Naive thymus-derived CD8-positive, alpha-beta T cell (primary cell): Measurements from ENCODE around the gene DVL2. TPM values are rescaled to one million over a fixed set of nuclear protein-coding genes. Genes with fewer than 3 reads are reported as not detected.
"Not testable (repeated sequence)": the region's sequence is repeated elsewhere in the genome, so short reads cannot be mapped to it uniquely, and the experiment has no call there.

Source experiments
- ATAC-seq, 2 donors: fragments of 150-1000 bp; cut with Tn5 transposase in 1 of 2; sonication (Bioruptor Pico), chemical (Tn5 transposase) in 1 of 2; 1 replicate in 1 of 2; 2 replicates in 1 of 2; pipeline ENCODE4 v1.10.0; 2021; ENCODE audit warnings: mild to moderate bottlenecking in 2 of 2, moderate library complexity in 2 of 2
- POLR2A ChIA-PET: fragments of 350-600 bp; sonication (Branson Sonifier 250); formaldehyde crosslinking; loops from one replicate; lab custom pipeline; 2021; ENCODE audit warnings: antibody characterized with exemption; lab: Charles Lee
- DNase-seq, 10 donors: peaks; one replicate each; pipeline versions ENCODE4 v3.0.0 to v3.0.0-alpha.2; 2020 to 2022
- H3K27ac Mint-ChIP-seq, 10 donors: one replicate each; pipeline ENCODE4 v1.8.0; 2020 to 2022; ENCODE audit warnings: mild to moderate bottlenecking in 10 of 10, mixed read lengths in 10 of 10, moderate library complexity in 4 of 10, inconsistent platforms in 1 of 10
- H3K27me3 Mint-ChIP-seq, 5 donors: one replicate each; pipeline ENCODE4 v1.8.0; 2021 to 2022; ENCODE audit warnings: mixed read lengths in 5 of 5
- H3K36me3 Mint-ChIP-seq, 3 donors: one replicate each; pipeline ENCODE4 v1.8.0; 2020 to 2022; ENCODE audit warnings: mixed read lengths in 3 of 3, mild to moderate bottlenecking in 2 of 3, inconsistent platforms in 1 of 3
- H3K4me1 Mint-ChIP-seq, 4 donors: one replicate each; pipeline ENCODE4 v1.8.0; 2021 to 2022; ENCODE audit warnings: mixed read lengths in 4 of 4
- H3K4me3 Mint-ChIP-seq, 10 donors: one replicate each; pipeline ENCODE4 v1.8.0; 2020 to 2022; ENCODE audit warnings: mild to moderate bottlenecking in 10 of 10, mixed read lengths in 10 of 10, moderate library complexity in 6 of 10, inconsistent platforms in 1 of 10
- H3K9me3 Mint-ChIP-seq, 9 donors: one replicate each; pipeline ENCODE4 v1.8.0; 2020 to 2022; ENCODE audit warnings: mixed read lengths in 9 of 9, mild to moderate bottlenecking in 3 of 9, inconsistent platforms in 1 of 9, moderate library complexity in 1 of 9
- polyA plus RNA-seq, 3 donors: library from polyadenylated mRNA; unstranded; fragments of 300-500 nt; fragmentation: Illumina TruSeq; gene quantifications; one replicate each; pipeline ENCODE4 v1.2.3, GENCODE V29; 2021
- total RNA-seq, 8 experiments: library from RNA in 2 of 8; stranded (reverse) in 2 of 8; gene quantifications; one replicate each; pipeline ENCODE4 v1.2.3 and lab custom pipeline; 2021 to 2026

DVL2 gene
- total and polyA plus RNA-seq, 5 experiments from 2014 or later = 19.3 to 81.5 (median 26.5) TPM

DNA sequence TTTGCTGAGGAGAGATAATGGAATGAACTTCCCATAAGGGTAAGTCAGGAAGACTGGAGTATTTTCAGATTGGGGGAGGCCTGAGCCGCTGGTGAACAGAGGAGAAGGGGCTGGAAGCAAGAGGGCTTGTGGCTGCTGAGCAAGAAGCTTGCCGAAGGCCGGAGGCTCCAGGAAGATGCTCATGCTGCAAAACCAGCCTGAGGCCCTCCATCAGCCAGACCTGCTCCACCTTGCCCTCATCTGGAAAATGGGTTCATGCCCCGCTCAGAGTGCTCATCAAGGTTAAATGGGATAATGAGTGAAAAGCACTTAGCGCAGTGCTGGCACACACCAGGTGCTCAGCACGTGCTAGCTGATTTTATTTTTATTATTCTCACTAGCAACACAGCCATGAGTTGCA lies 49.7 kb downstream of the DVL2 start:
- POLR2A ChIA-PET = interaction anchor here (0.6 kb wide), 1 partner anchor 129 kb away, joined by 3 read pairs; no protein-coding TSS in a partner anchor
- peak in 1 of 10 donors; percentile 31 for DNase-seq
- Mint-ChIP-seq H3K4me1 (peaks cover 4 to 7% (median 5%) of the 10 kb centered on the region in 4 donors), H3K4me3 (no peak overlapping the region), H3K27ac (no peak overlapping the region), H3K36me3 (peaks cover 0 to 1% (median 0%) of the 10 kb centered on the region in 3 donors), H3K27me3 (no peaks in the 10 kb centered on the region), H3K9me3 (no peaks in the 10 kb centered on the region)
- no peak for ATAC-seq

DNA sequence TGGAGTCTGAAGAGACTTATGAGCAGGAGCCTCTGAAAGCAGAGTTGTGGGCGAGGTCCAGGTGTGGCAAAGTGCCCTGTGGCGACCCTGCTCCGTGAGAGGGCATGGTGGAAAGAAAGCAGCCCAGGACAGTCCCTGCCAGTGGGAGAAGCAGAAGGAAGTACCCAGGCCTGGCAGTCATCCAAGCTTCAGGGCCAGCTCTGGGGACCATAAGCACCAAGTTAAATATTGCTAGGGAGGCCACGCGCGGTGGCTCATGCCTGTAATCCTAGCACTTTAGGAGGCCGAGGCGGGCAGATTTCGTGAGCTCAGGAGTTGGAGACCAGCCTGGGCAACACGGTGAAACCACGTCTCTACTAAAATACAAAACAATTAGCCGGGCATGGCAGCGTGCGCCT lies 50.2 kb downstream of the DVL2 start:
- Mint-ChIP-seq H3K27ac (peak overlapping the region in 1 of 10 donors; percentile 17), H3K4me3 (no peak overlapping the region), H3K4me1 (peaks cover 4 to 7% (median 5%) of the 10 kb centered on the region in 4 donors), H3K27me3 (peaks cover 0 to 1% (median 0%) of the 10 kb centered on the region in 5 donors), H3K36me3 (no peaks in the 10 kb centered on the region), H3K9me3 (no peaks in the 10 kb centered on the region)
- POLR2A ChIA-PET = no interaction called here
- DNase-seq (peak in 1 of 10 donors; percentile 9), ATAC-seq (no peak)

DNA sequence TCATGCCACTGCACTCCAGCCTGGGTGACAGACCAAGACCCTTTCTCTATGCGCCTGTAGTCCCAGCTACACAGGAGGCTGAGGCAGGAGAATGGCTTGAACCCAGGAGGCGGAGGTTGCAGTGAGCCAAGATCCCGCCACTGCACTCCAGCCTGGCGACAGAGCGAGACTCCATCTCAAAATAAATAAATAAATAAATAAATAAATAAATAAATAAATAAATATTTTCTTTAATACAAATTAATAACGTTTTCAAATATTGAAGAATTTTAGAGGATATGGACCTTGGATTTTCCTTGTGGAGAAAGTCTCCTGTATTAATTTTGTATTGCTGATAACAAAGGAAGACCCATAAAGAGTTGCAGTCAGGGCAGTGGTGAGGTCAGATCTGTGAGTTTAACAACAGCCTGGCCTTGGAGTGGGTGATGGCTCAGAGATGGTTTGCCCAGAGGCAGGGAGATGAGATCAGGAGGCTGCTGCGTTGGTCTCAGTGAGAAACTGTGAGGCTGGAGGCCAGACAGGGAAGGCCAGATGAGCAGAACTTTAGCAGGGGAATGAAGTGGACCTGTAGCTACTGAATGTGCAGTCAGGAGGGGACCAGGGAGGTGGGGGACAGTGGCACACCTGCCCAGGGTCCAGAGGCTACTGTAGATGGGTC lies 50.8 kb downstream of the DVL2 start:
- H3K4me1 Mint-ChIP-seq = peaks cover 4 to 7% (median 5%) of the 10 kb centered on the region in 4 donors
- H3K27ac Mint-ChIP-seq = peak overlapping the region in 1 of 10 donors; percentile 17
- no peaks in the 10 kb centered on the region for H3K9me3 Mint-ChIP-seq
- peak in 1 of 10 donors; percentile 21 for DNase-seq
- ATAC-seq = no peak
- H3K27me3 Mint-ChIP-seq = peaks cover 0 to 1% (median 0%) of the 10 kb centered on the region in 5 donors
- no peaks in the 10 kb centered on the region for H3K36me3 Mint-ChIP-seq
- H3K4me3 Mint-ChIP-seq = no peak overlapping the region
- POLR2A ChIA-PET = interaction anchor here (0.7 kb wide), 1 partner anchor 114 kb away, joined by 3 read pairs; no protein-coding TSS in a partner anchor

DNA sequence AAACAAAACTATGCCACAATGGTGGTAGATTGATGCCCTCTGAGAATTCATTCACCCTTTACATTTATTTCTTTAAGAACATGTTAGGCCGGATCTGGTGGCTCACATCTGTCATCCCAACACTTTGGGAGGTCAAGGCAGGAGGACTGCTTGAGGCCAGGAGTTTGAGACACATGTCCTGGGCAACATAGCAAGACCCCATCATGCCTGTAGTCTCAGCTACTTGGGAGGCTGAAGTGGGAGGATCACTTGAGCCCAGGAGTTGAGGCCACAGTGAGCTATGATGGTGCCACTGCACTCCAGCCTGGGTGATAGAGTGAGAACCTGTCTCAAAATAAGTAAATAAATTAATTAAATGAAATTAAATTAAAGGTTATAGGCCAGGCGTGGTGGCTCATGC lies 52.2 kb downstream of the DVL2 start:
- POLR2A ChIA-PET = interaction anchor here (1.1 kb wide), 1 partner anchor 9 kb away, joined by 3 read pairs; no protein-coding TSS in a partner anchor
- not testable (repeated sequence) for ATAC-seq, H3K4me3 Mint-ChIP-seq, H3K9me3 Mint-ChIP-seq, H3K27ac Mint-ChIP-seq, H3K36me3 Mint-ChIP-seq
- peaks cover 0 to 10% (median 4%) of the 10 kb centered on the region in 5 donors for H3K27me3 Mint-ChIP-seq
- peak in 1 of 10 donors; percentile 31 for DNase-seq
- peaks cover 12 to 16% (median 16%) of the 10 kb centered on the region in 4 donors for H3K4me1 Mint-ChIP-seq

DNA sequence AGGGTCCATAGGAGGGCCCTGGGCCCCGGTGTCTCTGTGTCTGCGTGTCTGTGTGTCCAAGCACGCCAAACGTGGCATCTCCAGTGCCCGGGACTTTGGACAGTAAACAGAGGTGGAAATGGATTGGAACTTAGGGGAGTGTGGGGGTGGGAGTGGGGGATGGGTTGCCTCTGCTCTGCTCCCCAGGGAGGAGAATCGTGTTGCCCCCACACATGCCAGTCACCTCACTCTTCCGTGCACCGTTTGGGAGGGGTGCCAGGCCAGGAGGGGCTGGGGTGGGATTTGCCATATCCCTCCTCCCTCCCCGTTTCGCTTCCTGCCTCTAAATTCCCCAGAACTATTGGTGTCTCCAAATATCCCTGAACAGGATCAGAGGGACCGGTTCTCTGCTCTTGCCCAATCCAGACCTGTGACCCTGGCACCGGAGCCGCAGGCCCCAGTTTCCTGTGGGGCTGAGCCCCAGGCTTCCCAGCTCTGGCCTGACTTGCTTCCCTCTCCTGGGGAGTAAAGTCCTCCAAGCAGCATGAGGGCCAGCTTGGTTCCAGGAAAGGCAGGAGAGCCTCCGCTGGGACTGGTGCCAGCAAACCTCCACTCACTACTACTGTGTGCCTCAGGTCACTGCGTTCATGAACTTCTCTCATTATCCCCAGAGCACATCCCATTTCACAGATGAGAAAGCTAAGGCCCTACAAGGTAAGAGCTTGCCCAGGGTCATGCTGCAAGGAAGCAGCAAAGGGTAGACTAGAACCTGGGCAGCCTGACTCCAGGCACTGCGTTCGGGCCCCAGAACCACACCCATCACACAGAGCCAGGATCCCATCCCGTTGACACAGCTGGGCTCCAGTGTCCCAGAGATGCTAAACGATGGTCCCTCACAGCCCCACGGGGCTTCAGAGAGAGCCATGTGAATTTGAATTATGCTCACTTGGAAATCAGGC lies 54.7 kb downstream of the DVL2 start, which contains the start of gene ASGR1:
Gene ASGR1 (minus strand): TSS at position 54 of the 938 bp plus-strand sequence. CDS start 807 bp downstream, outside the sequence.
- ATAC-seq (no peak), DNase-seq (peak in 1 of 10 donors; percentile 18)
- Mint-ChIP-seq H3K9me3 (no peaks in the 10 kb centered on the region), H3K36me3 (no peaks in the 10 kb centered on the region), H3K27ac (peak within 1 kb of the TSS in 4 of 10 donors; percentile 37 to 74 (median 66)), H3K4me3 (peak within 1 kb of the TSS; percentile 26 to 88 (median 78)), H3K4me1 (peaks cover 7 to 12% (median 10%) of the 10 kb centered on the region in 4 donors), H3K27me3 (peaks cover 0 to 10% (median 4%) of the 10 kb centered on the region in 5 donors)
- POLR2A ChIA-PET = interaction anchor here (0.7 to 1.0 kb wide), 2 partner anchors 144 to 395 kb away, joined by 3 read pairs; partner anchors contain the start of gene SLC16A13

DNA sequence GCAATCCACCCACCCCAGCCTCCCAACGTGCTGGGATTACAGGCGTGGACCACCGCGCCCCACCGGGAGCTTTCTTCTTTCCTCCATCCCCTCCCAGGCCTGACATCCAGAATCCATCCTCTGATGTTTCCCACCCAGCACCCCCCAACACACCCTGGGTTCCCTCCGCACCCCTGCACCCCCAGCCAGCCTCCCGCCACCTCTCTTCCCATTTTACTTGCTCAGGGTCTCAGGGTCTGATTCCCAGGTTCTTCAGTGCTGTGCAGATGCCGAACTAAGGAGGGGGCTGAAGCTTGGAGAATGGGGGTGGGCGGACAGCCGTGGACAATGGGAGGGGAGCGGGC lies 55.4 kb downstream of the DVL2 start:
- no peaks in the 10 kb centered on the region for H3K9me3 Mint-ChIP-seq
- peaks cover 0 to 10% (median 4%) of the 10 kb centered on the region in 5 donors for H3K27me3 Mint-ChIP-seq
- DNase-seq (peak in 1 of 10 donors; percentile 53), ATAC-seq (no peak)
- H3K4me3 Mint-ChIP-seq = no peak overlapping the region
- POLR2A ChIA-PET = interaction anchor here (0.7 kb wide), 1 partner anchor 30 kb away, joined by 6 read pairs; no protein-coding TSS in a partner anchor
- H3K36me3 Mint-ChIP-seq = no peaks in the 10 kb centered on the region
- no peak overlapping the region for H3K27ac Mint-ChIP-seq
- H3K4me1 Mint-ChIP-seq = peaks cover 7 to 12% (median 10%) of the 10 kb centered on the region in 4 donors

DNA sequence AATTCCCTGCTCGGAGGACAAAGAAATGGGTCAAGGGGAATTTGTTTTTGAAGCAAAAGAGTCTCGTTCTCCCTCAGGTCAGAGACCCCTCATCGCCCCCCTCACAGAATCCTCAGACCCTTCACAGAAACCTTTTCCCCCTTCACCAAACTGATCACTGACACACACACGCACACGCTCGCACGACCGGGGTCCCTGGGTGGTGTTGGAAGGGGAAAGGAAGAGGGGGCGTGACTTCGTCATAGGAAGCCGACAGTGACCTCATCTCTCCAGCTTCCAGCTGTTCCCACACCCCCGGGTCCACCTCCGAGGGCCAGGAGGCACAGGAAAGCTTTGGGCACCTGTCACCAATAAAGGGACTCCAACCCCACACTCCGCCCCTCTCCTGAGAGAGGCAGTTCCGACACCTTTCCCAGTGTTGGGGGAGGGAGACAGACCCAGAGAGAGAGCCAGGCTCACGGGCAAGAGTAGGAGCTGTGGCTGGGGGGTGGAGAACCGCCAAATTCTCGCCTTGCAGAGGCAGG lies 56.3 kb downstream of the DVL2 start:
- ATAC-seq (no peak), DNase-seq (peak in 2 of 10 donors; percentile 11 to 28)
- no peaks in the 10 kb centered on the region for H3K9me3 Mint-ChIP-seq
- H3K27ac Mint-ChIP-seq = peak overlapping the region in 6 of 10 donors; percentile 32 to 75 (median 68)
- peaks cover 7 to 16% (median 10%) of the 10 kb centered on the region in 4 donors for H3K4me1 Mint-ChIP-seq
- H3K27me3 Mint-ChIP-seq = peaks cover 0 to 10% (median 4%) of the 10 kb centered on the region in 5 donors
- H3K36me3 Mint-ChIP-seq = no peaks in the 10 kb centered on the region
- H3K4me3 Mint-ChIP-seq = peak overlapping the region; percentile 62 to 88 (median 78)
- POLR2A ChIA-PET = interaction anchor here (0.7 to 1.5 kb wide), 3 partner anchors 61 to 132 kb away, joined by 5 to 8 read pairs (median 8); no protein-coding TSS in a partner anchor

DNA sequence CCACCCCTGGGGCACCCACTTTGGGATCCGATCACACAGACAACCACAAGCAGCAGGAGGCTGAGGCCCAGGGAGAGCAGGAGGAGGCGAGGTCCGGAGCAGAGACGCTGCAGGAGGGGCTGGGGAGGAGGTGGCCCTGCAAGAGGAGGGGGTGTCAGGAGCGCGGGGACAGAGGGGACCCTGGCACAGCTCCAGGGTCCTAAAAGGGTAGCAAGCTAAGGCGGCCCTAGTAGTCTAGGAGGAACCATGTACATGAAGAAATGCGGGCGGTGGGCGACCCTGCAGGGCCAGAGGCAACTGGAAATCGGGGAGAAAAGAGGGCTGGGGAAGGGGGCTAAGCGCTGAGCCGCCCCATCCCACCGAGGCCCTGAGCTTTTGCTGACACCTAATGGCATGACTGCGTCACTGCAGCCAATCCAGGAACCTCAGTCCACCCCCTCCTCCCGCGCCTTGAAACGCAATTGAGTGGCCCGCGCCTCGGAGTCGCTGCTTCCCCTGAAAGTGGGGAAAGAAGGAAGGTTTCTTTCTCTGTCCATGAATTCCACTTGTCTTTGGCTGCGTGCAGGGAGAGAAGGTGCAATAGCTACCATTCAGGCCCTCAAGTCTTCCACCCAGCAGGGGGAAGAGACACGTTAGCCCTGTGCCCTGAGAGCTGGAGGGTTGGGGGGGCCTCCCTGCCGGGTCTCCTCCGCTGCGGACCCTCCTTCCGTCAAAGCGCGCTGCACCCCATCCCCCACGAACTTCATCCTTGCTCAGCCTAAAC lies 56.9 kb downstream of the DVL2 start:
- peak; percentile 84 for ATAC-seq

DNA sequence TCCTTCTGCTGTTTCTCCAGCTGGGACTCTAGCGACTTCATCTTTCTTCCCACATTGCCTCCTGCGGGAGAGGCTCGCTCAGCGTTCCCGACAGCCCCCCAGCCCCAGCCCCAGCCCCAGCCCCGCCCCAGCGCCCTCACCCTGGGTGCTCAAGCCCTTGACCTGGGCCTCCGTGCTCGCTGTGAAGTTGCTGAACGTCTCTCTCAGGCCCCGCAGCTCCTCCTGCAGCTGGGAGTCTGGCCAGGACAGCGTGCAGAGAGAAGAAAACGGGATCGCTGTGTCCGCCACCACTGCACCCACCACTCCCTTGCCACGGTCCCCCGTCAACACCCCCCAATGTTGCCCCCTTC lies 57.5 kb downstream of the DVL2 start:
- Mint-ChIP-seq H3K9me3 (no peaks in the 10 kb centered on the region), H3K4me1 (peaks cover 7 to 16% (median 10%) of the 10 kb centered on the region in 4 donors), H3K4me3 (peak overlapping the region in 2 of 10 donors; percentile 79 to 84), H3K27me3 (peaks cover 0 to 10% (median 4%) of the 10 kb centered on the region in 5 donors), H3K27ac (no peak overlapping the region), H3K36me3 (no peaks in the 10 kb centered on the region)
- ATAC-seq = no peak
- DNase-seq = peak in 1 of 10 donors; percentile 41
- POLR2A ChIA-PET = interaction anchor here (1.1 to 1.5 kb wide), 2 partner anchors 57 to 130 kb away, joined by 3 to 8 read pairs; partner anchors contain the start of gene DVL2

More for the DNA sequence above, 56.9 kb downstream of the DVL2 start:
- Mint-ChIP-seq H3K36me3 (no peaks in the 10 kb centered on the region), H3K27ac (peak overlapping the region in 7 of 10 donors; percentile 29 to 75 (median 66)), H3K27me3 (peaks cover 0 to 10% (median 4%) of the 10 kb centered on the region in 5 donors), H3K4me1 (peaks cover 7 to 16% (median 10%) of the 10 kb centered on the region in 4 donors), H3K4me3 (peak overlapping the region; percentile 62 to 88 (median 78)), H3K9me3 (no peaks in the 10 kb centered on the region)
- DNase-seq = peak; percentile 50 to 78 (median 64)
- POLR2A ChIA-PET = interaction anchor here (1.1 to 1.5 kb wide), 2 partner anchors 57 to 131 kb away, joined by 3 to 8 read pairs; partner anchors contain the start of gene DVL2

DNA sequence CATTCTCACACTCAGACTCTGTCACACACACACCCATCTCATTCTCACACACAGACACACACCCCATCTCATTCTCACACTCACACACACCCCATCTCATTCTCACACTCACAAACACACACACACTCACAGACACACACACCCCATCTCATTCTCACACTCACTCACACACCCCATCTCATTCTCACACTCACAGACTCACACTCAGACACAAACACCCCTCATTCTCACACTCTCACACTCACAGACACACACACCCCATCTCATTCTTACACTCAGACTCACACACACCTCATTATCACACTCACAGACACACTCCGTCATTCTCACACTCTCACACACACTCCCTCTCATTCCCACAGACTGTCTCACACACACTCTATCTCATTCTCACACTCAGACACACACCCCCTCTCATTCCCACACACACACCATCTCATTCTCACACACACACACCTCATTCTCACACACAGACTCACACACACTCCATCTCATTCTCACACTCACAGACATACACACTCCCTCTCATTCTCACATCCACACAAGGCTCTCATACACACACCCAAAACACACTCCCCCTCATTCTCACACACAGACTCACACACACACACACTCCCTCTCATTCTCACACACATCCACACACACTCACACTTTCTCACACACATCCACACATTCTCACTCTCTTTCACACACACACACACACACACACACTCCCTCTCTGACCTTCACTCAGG lies 58.0 kb downstream of the DVL2 start:
- Mint-ChIP-seq H3K27me3 (peaks cover 0 to 10% (median 4%) of the 10 kb centered on the region in 5 donors), H3K27ac (no peak overlapping the region), H3K4me3 (no peak overlapping the region), H3K4me1 (peaks cover 7 to 16% (median 10%) of the 10 kb centered on the region in 4 donors), H3K9me3 (peaks cover 0 to 1% (median 0%) of the 10 kb centered on the region in 9 donors), H3K36me3 (no peaks in the 10 kb centered on the region)
- POLR2A ChIA-PET = interaction anchor here (1.1 kb wide), 1 partner anchor 58 kb away, joined by 3 read pairs; the partner anchor contains the start of gene DVL2
- no peak for ATAC-seq
- DNase-seq = peak in 1 of 10 donors; percentile 31
